Measurements from ENCODE around the gene KIRREL1. TPM values are rescaled to one million over a fixed set of nuclear protein-coding genes. Genes with fewer than 3 reads are reported as not detected.

KIRREL1 gene
- total and polyA plus RNA-seq, 2 experiments from 2014 or later = 5.1 to 35.2 TPM

DNA sequence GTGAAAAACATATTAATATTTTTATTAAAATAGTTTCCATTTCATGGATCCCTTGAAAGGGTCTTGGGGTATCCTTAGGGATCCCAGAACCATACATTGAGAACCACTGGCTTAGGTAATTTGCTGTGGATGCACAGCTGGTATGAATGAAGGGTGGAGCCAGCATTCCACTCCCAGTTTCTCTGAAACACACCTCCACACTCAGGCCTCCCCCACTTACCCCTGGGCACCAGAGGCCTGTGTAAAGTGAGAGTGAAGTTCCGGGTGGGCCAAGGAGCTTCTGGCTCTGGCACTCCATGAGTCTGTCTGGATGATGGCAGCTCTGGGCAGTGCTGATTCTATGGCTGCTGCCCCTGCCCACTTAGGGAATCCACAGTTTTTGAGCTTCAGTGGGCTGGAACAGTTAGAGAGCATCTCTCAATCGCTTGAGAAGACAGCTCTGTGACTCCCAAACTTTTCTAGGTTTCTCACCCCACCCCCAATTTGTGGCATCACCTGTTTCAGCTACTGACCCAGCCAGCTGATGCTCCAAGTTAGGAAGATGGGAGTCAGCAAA, 129.5 kb downstream of the KIRREL1 start:
- no peak overlapping the region for H3K4me3 ChIP-seq

DNA sequence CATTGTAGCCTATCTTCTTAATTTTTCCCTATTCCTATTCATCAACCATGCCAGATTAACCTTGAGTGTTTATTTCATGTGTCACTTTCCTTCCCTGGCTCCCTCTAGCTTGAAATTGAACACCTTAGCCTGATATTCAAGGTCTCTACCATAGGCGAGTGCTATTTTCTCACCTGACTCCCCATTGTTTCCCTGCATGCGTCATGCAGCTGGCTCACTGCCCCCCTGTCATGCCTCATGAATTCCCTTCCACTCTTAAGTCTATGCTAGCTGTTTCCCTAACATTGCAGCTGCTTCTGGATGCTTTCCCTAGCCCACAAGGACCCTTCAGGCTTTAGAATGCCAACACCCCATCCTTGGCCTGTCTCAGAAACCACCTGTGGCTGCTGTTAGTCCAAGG, 130.6 kb downstream of the KIRREL1 start:
- Mint-ChIP-seq H3K27me3 (ENCODE audit: insufficient read depth, low read depth, poor library complexity) (peaks cover 7% of the 10 kb centered on the region), H3K36me3 (ENCODE audit: low read depth) (no peaks in the 10 kb centered on the region), H3K4me3 (no peak overlapping the region), H3K9me3 (no peaks in the 10 kb centered on the region), H3K27ac (no peak overlapping the region), H3K4me1 (peaks cover 39% of the 10 kb centered on the region)
- Histone ChIP-seq H3K4me3 (no peak overlapping the region), H3K9me2 (ENCODE audit: insufficient read depth) (peaks cover 4% of the 10 kb centered on the region; the same call in 1 of the 2 replicates), H3K27ac (ENCODE audit: low read depth) (no peak overlapping the region), H2AFZ (no peak overlapping the region), H3K79me2 (replicated peaks; ENCODE audit: insufficient read depth) (no peaks in the 10 kb centered on the region), H3K4me2 (no peak overlapping the region), H3K4me1 (ENCODE audit: insufficient read depth) (peaks cover 13% of the 10 kb centered on the region; the same call in 1 of the 2 replicates), H3K27me3 (ENCODE audit: insufficient read depth) (no peaks in the 10 kb centered on the region), H3K36me3 (ENCODE audit: insufficient read depth) (no peaks in the 10 kb centered on the region), H3F3A (replicated peaks; ENCODE audit: low read depth) (no peaks in the 10 kb centered on the region), H4K20me1 (replicated peaks; ENCODE audit: insufficient read depth) (no peaks in the 10 kb centered on the region)
- TF ChIP-seq, protein P1, sequence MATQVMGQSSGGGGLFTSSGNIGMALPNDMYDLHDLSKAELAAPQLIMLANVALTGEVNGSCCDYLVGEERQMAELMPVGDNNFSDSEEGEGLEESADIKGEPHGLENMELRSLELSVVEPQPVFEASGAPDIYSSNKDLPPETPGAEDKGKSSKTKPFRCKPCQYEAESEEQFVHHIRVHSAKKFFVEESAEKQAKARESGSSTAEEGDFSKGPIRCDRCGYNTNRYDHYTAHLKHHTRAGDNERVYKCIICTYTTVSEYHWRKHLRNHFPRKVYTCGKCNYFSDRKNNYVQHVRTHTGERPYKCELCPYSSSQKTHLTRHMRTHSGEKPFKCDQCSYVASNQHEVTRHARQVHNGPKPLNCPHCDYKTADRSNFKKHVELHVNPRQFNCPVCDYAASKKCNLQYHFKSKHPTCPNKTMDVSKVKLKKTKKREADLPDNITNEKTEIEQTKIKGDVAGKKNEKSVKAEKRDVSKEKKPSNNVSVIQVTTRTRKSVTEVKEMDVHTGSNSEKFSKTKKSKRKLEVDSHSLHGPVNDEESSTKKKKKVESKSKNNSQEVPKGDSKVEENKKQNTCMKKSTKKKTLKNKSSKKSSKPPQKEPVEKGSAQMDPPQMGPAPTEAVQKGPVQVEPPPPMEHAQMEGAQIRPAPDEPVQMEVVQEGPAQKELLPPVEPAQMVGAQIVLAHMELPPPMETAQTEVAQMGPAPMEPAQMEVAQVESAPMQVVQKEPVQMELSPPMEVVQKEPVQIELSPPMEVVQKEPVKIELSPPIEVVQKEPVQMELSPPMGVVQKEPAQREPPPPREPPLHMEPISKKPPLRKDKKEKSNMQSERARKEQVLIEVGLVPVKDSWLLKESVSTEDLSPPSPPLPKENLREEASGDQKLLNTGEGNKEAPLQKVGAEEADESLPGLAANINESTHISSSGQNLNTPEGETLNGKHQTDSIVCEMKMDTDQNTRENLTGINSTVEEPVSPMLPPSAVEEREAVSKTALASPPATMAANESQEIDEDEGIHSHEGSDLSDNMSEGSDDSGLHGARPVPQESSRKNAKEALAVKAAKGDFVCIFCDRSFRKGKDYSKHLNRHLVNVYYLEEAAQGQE (IDR thresholded peaks at IDR 0.05; ENCODE audit: unreplicated experiment) = no peak
- TF ChIP-seq, protein P2, sequence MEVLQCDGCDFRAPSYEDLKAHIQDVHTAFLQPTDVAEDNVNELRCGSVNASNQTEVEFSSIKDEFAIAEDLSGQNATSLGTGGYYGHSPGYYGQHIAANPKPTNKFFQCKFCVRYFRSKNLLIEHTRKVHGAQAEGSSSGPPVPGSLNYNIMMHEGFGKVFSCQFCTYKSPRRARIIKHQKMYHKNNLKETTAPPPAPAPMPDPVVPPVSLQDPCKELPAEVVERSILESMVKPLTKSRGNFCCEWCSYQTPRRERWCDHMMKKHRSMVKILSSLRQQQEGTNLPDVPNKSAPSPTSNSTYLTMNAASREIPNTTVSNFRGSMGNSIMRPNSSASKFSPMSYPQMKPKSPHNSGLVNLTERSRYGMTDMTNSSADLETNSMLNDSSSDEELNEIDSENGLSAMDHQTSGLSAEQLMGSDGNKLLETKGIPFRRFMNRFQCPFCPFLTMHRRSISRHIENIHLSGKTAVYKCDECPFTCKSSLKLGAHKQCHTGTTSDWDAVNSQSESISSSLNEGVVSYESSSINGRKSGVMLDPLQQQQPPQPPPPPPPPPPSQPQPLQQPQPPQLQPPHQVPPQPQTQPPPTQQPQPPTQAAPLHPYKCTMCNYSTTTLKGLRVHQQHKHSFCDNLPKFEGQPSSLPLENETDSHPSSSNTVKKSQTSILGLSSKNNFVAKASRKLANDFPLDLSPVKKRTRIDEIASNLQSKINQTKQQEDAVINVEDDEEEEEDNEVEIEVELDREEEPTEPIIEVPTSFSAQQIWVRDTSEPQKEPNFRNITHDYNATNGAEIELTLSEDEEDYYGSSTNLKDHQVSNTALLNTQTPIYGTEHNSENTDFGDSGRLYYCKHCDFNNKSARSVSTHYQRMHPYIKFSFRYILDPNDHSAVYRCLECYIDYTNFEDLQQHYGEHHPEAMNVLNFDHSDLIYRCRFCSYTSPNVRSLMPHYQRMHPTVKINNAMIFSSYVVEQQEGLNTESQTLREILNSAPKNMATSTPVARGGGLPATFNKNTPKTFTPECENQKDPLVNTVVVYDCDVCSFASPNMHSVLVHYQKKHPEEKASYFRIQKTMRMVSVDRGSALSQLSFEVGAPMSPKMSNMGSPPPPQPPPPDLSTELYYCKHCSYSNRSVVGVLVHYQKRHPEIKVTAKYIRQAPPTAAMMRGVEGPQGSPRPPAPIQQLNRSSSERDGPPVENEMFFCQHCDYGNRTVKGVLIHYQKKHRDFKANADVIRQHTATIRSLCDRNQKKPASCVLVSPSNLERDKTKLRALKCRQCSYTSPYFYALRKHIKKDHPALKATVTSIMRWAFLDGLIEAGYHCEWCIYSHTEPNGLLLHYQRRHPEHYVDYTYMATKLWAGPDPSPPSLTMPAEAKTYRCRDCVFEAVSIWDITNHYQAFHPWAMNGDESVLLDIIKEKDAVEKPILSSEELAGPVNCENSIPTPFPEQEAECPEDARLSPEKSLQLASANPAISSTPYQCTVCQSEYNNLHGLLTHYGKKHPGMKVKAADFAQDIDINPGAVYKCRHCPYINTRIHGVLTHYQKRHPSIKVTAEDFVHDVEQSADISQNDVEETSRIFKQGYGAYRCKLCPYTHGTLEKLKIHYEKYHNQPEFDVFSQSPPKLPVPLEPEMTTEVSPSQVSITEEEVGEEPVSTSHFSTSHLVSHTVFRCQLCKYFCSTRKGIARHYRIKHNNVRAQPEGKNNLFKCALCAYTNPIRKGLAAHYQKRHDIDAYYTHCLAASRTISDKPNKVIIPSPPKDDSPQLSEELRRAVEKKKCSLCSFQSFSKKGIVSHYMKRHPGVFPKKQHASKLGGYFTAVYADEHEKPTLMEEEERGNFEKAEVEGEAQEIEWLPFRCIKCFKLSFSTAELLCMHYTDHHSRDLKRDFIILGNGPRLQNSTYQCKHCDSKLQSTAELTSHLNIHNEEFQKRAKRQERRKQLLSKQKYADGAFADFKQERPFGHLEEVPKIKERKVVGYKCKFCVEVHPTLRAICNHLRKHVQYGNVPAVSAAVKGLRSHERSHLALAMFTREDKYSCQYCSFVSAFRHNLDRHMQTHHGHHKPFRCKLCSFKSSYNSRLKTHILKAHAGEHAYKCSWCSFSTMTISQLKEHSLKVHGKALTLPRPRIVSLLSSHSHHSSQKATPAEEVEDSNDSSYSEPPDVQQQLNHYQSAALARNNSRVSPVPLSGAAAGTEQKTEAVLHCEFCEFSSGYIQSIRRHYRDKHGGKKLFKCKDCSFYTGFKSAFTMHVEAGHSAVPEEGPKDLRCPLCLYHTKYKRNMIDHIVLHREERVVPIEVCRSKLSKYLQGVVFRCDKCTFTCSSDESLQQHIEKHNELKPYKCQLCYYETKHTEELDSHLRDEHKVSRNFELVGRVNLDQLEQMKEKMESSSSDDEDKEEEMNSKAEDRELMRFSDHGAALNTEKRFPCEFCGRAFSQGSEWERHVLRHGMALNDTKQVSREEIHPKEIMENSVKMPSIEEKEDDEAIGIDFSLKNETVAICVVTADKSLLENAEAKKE (CRISPR knock-in tag; IDR thresholded peaks at IDR 0.05) = no peak
- no peak for TF ChIP-seq JUNB (IDR thresholded peaks at IDR 0.05; ENCODE audit: unreplicated experiment)
- no peak for DNase-seq (ENCODE audit: low spot score)
- no peak; the same call in 1 of the 3 replicates for ATAC-seq

More for the DNA sequence above, 129.5 kb downstream of the KIRREL1 start:
- no peaks in the 10 kb centered on the region for H4K20me1 ChIP-seq (replicated peaks; ENCODE audit: insufficient read depth)
- peaks cover 2% of the 10 kb centered on the region; the same call in 1 of the 2 replicates for H3K9me2 ChIP-seq (ENCODE audit: insufficient read depth)
- peaks cover 50% of the 10 kb centered on the region for H3K4me1 Mint-ChIP-seq
- H3K4me3 Mint-ChIP-seq = no peak overlapping the region
- H3K79me2 ChIP-seq (replicated peaks; ENCODE audit: insufficient read depth) = no peaks in the 10 kb centered on the region
- H3F3A ChIP-seq (replicated peaks; ENCODE audit: low read depth) = peaks cover 5% of the 10 kb centered on the region; the same call in 1 of the 2 replicates
- peaks cover 24% of the 10 kb centered on the region for H3K4me1 ChIP-seq (ENCODE audit: insufficient read depth)
- H3K27ac Mint-ChIP-seq = no peak overlapping the region
- H3K27me3 ChIP-seq (ENCODE audit: insufficient read depth) = no peaks in the 10 kb centered on the region
- H3K27ac ChIP-seq (ENCODE audit: low read depth) = no peak overlapping the region
- no peak overlapping the region for H2AFZ ChIP-seq
- H3K27me3 Mint-ChIP-seq (ENCODE audit: insufficient read depth, low read depth, poor library complexity) = peaks cover 9% of the 10 kb centered on the region
- H3K36me3 ChIP-seq (ENCODE audit: insufficient read depth) = no peaks in the 10 kb centered on the region
- no peaks in the 10 kb centered on the region for H3K9me3 Mint-ChIP-seq
- no peaks in the 10 kb centered on the region for H3K36me3 Mint-ChIP-seq (ENCODE audit: low read depth)
- DNase-seq (ENCODE audit: low spot score) (no peak), ATAC-seq (no peak)
- no peak overlapping the region for H3K4me2 ChIP-seq
- TF ChIP-seq, protein P3, sequence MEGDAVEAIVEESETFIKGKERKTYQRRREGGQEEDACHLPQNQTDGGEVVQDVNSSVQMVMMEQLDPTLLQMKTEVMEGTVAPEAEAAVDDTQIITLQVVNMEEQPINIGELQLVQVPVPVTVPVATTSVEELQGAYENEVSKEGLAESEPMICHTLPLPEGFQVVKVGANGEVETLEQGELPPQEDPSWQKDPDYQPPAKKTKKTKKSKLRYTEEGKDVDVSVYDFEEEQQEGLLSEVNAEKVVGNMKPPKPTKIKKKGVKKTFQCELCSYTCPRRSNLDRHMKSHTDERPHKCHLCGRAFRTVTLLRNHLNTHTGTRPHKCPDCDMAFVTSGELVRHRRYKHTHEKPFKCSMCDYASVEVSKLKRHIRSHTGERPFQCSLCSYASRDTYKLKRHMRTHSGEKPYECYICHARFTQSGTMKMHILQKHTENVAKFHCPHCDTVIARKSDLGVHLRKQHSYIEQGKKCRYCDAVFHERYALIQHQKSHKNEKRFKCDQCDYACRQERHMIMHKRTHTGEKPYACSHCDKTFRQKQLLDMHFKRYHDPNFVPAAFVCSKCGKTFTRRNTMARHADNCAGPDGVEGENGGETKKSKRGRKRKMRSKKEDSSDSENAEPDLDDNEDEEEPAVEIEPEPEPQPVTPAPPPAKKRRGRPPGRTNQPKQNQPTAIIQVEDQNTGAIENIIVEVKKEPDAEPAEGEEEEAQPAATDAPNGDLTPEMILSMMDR (conservative IDR thresholded peaks at IDR 0.05; ENCODE audit: low read depth in 2 of 2) = no peak
- TF ChIP-seq EZH2phosphoT487 (IDR thresholded peaks at IDR 0.05; ENCODE audit: unreplicated experiment) = no peak
- no peak for TF ChIP-seq POLR2AphosphoS5 (IDR thresholded peaks at IDR 0.05; ENCODE audit: low read depth)
- TF ChIP-seq EZH2 (IDR thresholded peaks at IDR 0.05; ENCODE audit: low read depth, unreplicated experiment) = no peak
- no peak for TF ChIP-seq NANOG (IDR thresholded peaks at IDR 0.05; ENCODE audit: borderline replicate concordance)
- TF ChIP-seq JUNB (IDR thresholded peaks at IDR 0.05; ENCODE audit: unreplicated experiment) = no peak
- no peak for TF ChIP-seq CREB1 (CRISPR knock-in tag; IDR thresholded peaks at IDR 0.05; ENCODE audit: low read depth)
- no peak for TF ChIP-seq ZNF114 (CRISPR knock-in tag; IDR thresholded peaks at IDR 0.05)

All from GM23338 (cell line).